Activated CD8-positive, alpha-beta memory T cell treated with anti-CD3 and anti-CD28 coated beads, Interleukin-2, amount 10 ng/mL, durations not matched to agents 7 days and 5 days (primary cell): ENCODE results near the gene LRRC8C. TPM values are rescaled to one million over a fixed set of nuclear protein-coding genes. Genes with fewer than 3 reads are reported as not detected.

Experiments used
- ATAC-seq: fragments of 150-1000 bp; cut with Tn5 transposase; one replicate; pipeline ENCODE4 v1.10.0; 2021; ENCODE audit warnings: moderate library complexity
- CTCF ChIA-PET: fragments of 350-600 bp; sonication (Branson Sonifier 250); formaldehyde crosslinking; loops from one replicate; lab custom pipeline; 2021; ENCODE audit warnings: antibody characterized with exemption; lab: Charles Lee
- DNase-seq: peaks from one replicate; pipeline ENCODE4 v3.0.0-alpha.2; 2020
- H3K27ac Mint-ChIP-seq: one replicate; pipeline ENCODE4 v1.8.0; 2021; ENCODE audit warnings: mild to moderate bottlenecking, mixed read lengths
- H3K27me3 Mint-ChIP-seq: one replicate; pipeline ENCODE4 v1.8.0; 2021; ENCODE audit warnings: mixed read lengths
- H3K36me3 Mint-ChIP-seq: one replicate; pipeline ENCODE4 v1.8.0; 2021; ENCODE audit warnings: mild to moderate bottlenecking, mixed read lengths
- H3K4me1 Mint-ChIP-seq: one replicate; pipeline ENCODE4 v1.8.0; 2021; ENCODE audit warnings: mixed read lengths
- H3K4me3 Mint-ChIP-seq: one replicate; pipeline ENCODE4 v1.8.0; 2021; ENCODE audit warnings: mild to moderate bottlenecking, moderate library complexity, mixed read lengths
- H3K9me3 Mint-ChIP-seq: one replicate; pipeline ENCODE4 v1.8.0; 2022; ENCODE audit warnings: low read depth, mixed read lengths
- total RNA-seq, 2 experiments: library from RNA; stranded (reverse); gene quantifications; one replicate each; pipeline ENCODE4 v1.2.3, GENCODE V29; 2021

LRRC8C gene
- total RNA-seq, 2 experiments from 2014 or later: 43.5 to 44.3 TPM

DNA sequence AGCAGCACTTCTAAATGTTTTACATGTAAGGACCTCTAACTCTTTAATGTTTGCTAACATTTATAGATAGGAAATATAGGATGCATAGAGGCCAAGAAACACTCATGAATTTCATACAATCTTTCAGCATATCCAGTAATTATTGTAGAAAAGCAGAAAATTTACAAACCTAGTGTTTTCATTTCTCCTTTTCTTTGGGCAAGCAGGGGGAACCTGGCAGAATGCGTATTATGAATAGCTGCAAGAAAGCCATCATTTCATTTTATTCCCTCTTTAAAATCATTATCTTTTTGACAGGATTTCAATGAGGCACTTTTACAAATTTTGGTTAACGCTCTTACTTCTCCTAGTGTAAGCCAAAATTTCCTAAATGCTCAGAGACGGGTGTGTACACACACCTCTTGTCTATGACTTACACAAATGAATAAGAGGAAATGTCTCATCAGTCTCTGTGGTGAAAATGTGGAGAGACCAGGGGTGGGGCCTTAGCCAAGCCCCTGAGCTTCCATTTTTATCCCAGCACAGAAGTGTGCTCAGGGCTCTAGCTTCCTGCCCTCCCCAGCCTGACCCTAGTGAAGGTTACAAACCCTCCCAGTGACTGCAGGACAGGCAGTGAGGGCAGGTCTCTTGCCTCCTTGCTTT lies 91.6 kb downstream of the LRRC8C start:
- peak overlapping the region; percentile 86 for H3K27ac Mint-ChIP-seq
- peak; percentile 81 for ATAC-seq
- H3K27me3 Mint-ChIP-seq: no peaks in the 10 kb centered on the region
- H3K4me1 Mint-ChIP-seq: peaks cover 93% of the 10 kb centered on the region
- CTCF ChIA-PET: interaction anchor here (0.6 to 4.3 kb wide), 9 partner anchors 12 to 206 kb away, joined by 3 to 26 read pairs (median 4); partner anchors contain the start of gene LRRC8C
- DNase-seq: peak; percentile 87
- peak overlapping the region; percentile 10 for H3K4me3 Mint-ChIP-seq
- H3K9me3 Mint-ChIP-seq: peaks cover 2% of the 10 kb centered on the region
- peaks cover 46% of the 10 kb centered on the region for H3K36me3 Mint-ChIP-seq

DNA sequence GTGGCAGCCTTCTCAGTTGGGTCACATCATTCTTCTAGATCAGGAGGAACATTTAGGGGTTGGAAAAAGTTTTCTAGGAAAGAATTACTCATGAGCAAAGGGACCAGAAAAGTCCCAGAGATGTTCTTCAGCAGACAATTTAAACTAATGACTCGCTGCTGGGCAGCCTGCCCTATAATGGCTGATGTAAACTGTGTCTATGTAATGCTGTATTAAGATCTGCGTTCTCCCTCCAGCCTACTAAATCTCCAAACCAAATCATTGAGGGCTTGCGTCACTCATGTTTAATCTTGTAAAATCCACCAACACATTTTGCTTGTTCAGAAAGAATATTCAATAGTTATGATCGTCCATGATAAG lies 92.1 kb downstream of the LRRC8C start:
- Mint-ChIP-seq H3K27me3 (no peaks in the 10 kb centered on the region), H3K4me3 (peak overlapping the region; percentile 10), H3K27ac (peak overlapping the region; percentile 86)

DNA sequence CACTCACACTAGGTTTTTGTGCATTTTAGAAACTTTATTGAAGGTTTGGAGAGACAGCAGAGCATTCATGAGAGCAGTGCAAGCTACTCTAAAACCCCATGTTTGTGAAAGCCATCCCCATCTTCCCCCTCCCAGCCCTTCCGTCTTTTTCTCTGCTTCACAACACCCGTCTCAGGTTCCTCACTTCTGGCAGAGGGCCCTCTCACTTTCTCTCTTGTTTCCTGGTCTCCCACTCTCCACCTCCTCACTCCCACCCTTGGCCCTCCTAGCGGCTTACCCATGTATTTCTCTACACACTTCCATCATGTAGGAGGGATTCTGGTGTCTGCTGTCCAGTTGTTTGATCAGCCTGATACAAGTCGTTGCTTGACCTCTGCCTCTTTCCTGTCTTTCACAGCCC lies 92.7 kb downstream of the LRRC8C start:
- Mint-ChIP-seq H3K27ac (peak overlapping the region; percentile 86), H3K36me3 (peaks cover 48% of the 10 kb centered on the region), H3K27me3 (no peaks in the 10 kb centered on the region), H3K9me3 (peaks cover 2% of the 10 kb centered on the region), H3K4me1 (peaks cover 84% of the 10 kb centered on the region), H3K4me3 (no peak overlapping the region)
- CTCF ChIA-PET: interaction anchor here (1.5 to 4.3 kb wide), 2 partner anchors 15 to 37 kb away, joined by 4 to 26 read pairs; no protein-coding TSS in a partner anchor
- no peak for DNase-seq
- ATAC-seq: no peak

More for the DNA sequence above, 92.1 kb downstream of the LRRC8C start:
- CTCF ChIA-PET: interaction anchor here (1.0 to 4.3 kb wide), 8 partner anchors 12 to 93 kb away, joined by 3 to 26 read pairs (median 4); partner anchors contain the start of gene LRRC8C
- ATAC-seq (peak; percentile 31), DNase-seq (no peak)
- Mint-ChIP-seq H3K36me3 (peaks cover 46% of the 10 kb centered on the region), H3K4me1 (peaks cover 88% of the 10 kb centered on the region), H3K9me3 (peaks cover 2% of the 10 kb centered on the region)

DNA sequence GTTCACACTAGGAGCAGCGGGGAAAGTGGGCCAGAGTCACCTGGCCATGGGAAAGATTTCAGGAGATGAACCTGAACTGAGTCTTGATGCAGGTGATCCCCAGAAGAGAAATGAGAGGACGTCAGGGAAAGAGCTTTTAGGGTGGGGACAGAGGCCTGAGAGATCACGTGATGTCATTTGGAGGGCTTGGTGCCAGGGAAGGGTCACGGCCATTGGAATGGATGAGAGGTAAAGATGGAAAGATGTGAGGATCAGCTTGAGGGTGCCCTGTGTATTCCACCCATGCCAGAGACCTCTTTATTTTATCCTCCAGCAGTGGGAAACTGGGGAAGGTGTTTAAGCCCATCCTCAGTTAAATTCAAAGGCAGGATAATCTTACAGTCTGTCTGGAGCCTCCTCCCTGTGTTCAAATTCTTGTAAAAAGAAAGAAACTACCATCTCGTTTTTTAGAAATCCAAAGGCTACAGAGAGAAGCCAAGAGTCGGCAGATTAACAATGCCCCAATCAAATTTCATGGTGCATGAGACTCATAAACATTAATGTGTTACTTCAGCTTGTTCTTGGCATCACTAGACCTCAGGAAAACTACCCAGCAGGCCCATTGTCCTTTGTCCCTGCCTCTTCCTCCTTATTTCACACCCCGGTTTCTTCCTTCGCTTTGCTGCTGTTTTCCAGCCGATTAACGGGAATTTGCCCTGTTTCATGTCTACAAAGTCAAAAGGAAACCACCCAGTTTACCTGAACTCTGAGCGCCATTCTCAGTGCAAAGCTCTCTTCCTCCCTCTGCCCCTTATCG lies 94.8 kb downstream of the LRRC8C start:
- Mint-ChIP-seq H3K9me3 (peaks cover 2% of the 10 kb centered on the region), H3K27me3 (no peaks in the 10 kb centered on the region), H3K27ac (peak overlapping the region; percentile 56), H3K4me3 (no peak overlapping the region), H3K4me1 (peaks cover 85% of the 10 kb centered on the region), H3K36me3 (peaks cover 55% of the 10 kb centered on the region)
- CTCF ChIA-PET: interaction anchor here (0.9 to 4.3 kb wide), 4 partner anchors 8 to 35 kb away, joined by 3 to 26 read pairs (median 4); no protein-coding TSS in a partner anchor
- ATAC-seq: no peak
- DNase-seq: no peak

DNA sequence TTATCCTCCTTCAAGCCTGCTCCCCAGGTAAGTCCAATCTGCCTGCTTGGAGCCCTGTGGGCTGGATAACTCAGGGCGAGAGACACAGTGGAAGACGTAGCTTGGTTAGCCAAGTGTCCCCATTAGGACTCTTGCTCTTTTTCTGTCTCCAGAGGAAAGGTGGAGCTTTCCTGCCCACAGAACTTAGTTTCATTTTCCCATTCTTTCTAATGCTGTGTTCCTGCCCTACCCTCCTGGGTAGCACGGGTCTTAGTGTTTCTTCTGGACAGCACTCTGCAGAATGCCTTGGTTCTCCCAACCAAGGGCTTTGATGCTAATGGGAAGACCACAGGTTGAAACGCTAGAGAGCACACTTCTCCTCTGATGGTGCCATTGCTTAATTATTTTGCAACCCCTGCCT lies 95.5 kb downstream of the LRRC8C start:
- CTCF ChIA-PET: interaction anchor here (1.0 to 1.6 kb wide), 2 partner anchors 9 to 30 kb away, joined by 3 to 4 read pairs; no protein-coding TSS in a partner anchor
- no peak for ATAC-seq
- H3K9me3 Mint-ChIP-seq: no peaks in the 10 kb centered on the region

DNA sequence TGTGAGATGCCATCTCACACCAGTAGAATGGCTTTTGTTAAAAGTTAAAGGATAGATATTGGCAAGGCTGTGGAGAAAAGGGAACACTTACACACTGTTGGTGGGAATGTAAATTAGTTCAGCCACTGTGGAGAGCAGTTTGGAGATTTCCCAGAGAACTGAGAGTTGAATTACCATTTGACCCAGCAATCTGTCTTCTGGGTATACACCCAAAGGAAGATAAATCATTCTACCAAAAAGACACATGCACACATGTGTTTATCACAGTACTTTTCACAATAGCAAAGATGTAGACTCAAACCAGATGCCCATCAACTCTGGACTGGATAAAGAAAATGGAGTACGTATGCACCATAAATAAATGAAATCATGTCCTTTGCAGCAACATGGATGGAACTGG lies 99.3 kb downstream of the LRRC8C start:
- Mint-ChIP-seq H3K27me3 (no peaks in the 10 kb centered on the region), H3K9me3 (no peaks in the 10 kb centered on the region), H3K4me1 (peaks cover 49% of the 10 kb centered on the region), H3K36me3 (peaks cover 36% of the 10 kb centered on the region), H3K4me3 (no peak overlapping the region), H3K27ac (peak overlapping the region; percentile 41)
- CTCF ChIA-PET: no interaction called here
- ATAC-seq: no peak
- no peak for DNase-seq

More for the DNA sequence above, 95.5 kb downstream of the LRRC8C start:
- H3K4me3 Mint-ChIP-seq: no peak overlapping the region
- H3K36me3 Mint-ChIP-seq: peaks cover 52% of the 10 kb centered on the region
- no peaks in the 10 kb centered on the region for H3K27me3 Mint-ChIP-seq
- H3K27ac Mint-ChIP-seq: peak overlapping the region; percentile 54
- H3K4me1 Mint-ChIP-seq: peaks cover 85% of the 10 kb centered on the region
- no peak for DNase-seq

DNA sequence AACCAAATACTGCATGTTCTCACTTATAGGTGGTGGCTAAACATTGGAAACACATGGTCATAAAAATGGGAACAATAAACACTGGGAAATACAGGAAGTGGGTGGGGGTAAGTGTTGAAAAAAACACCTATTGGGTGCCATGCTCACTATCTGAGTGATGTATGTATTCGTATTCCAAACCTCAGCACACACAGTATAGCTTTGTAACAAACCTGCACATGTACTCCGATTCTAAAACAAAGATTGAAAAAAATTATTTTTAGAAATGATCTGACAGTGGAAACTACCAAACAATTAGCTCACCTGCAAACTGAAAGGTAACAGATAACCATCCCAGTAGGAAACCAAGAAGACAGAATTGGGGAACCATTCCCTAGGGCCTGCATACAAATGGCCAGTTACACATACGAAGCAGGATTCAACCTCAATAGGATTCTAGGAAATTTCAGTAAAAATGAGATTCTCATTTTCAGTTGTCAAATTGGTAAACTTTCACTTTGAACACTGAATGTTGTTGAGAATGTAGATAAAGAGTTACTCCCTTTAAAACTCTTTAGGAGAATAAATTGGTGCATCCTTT lies 99.8 kb downstream of the LRRC8C start:
- ATAC-seq: no peak
- CTCF ChIA-PET: no interaction called here
- H3K4me3 Mint-ChIP-seq: no peak overlapping the region

DNA sequence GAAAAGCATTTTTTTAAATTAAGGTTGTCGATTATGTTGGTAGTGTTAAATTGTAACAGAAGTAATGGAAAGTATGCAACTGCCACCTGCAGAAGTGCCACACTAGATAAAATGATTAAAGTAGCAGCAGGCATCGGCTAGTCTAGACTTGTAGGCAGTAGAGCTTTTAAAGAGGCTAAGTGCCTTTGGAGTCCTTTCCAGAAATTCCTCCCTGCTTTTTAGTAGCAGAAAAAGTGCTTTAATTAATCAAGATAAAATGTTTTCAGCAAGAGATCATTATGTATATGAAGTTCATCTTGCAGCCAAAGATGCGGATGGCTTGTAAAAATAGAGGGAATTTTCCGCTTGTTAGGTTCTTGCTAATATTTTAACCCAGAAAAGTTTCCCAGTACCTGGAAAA lies 100.8 kb downstream of the LRRC8C start:
- no peak overlapping the region for H3K27ac Mint-ChIP-seq
- peaks cover 39% of the 10 kb centered on the region for H3K4me1 Mint-ChIP-seq
- no peak for ATAC-seq
- no peaks in the 10 kb centered on the region for H3K9me3 Mint-ChIP-seq
- H3K36me3 Mint-ChIP-seq: peaks cover 25% of the 10 kb centered on the region
- no peak overlapping the region for H3K4me3 Mint-ChIP-seq
- CTCF ChIA-PET: no interaction called here
- DNase-seq: no peak
- H3K27me3 Mint-ChIP-seq: no peaks in the 10 kb centered on the region

More for the DNA sequence above, 99.8 kb downstream of the LRRC8C start:
- Mint-ChIP-seq H3K36me3 (peaks cover 32% of the 10 kb centered on the region), H3K9me3 (no peaks in the 10 kb centered on the region), H3K27me3 (no peaks in the 10 kb centered on the region), H3K4me1 (peaks cover 45% of the 10 kb centered on the region), H3K27ac (no peak overlapping the region)
- no peak for DNase-seq

DNA sequence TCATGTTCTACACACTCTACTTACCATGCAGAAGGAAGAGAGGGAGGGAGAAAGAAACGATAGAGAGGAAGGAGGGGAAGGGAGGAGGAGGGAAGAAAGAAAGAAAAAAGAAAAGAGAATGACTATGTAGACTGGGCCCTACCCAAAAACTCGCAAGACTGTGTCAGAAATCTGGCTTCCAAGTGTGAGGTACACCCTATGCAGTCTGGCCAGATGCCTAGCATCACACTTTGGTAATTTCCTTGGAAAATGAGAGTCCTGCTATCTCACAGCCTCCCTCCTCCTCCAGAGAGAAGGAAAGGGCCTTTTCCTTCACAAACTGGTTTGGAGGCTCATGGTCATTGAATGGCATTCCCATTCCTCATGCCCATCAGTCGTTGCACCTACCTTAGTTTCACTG lies 101.5 kb downstream of the LRRC8C start:
- DNase-seq (no peak), ATAC-seq (no peak)
- no peak overlapping the region for H3K4me3 Mint-ChIP-seq
- H3K27me3 Mint-ChIP-seq: no peaks in the 10 kb centered on the region
- H3K9me3 Mint-ChIP-seq: no peaks in the 10 kb centered on the region
- CTCF ChIA-PET: no interaction called here
- H3K36me3 Mint-ChIP-seq: peaks cover 19% of the 10 kb centered on the region
- H3K27ac Mint-ChIP-seq: no peak overlapping the region
- peaks cover 39% of the 10 kb centered on the region for H3K4me1 Mint-ChIP-seq

DNA sequence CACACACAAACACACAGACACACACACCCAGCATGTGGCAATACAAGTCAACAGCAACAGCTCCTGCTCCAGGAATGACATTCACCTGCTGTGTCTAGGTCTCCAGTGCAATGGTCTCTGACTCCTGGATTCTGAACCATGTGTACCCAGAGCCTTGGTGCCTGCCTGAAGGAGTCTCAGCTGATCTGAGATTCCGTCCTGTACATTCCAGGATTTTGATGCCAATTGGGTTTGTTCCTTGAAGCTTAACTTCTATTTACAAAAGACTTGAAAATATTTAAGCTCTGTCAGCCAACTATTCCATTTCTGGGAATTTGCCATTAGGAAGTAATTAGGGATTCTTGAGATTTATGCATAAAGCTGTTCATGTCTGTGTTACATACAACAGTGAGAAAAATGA lies 102.6 kb downstream of the LRRC8C start:
- ATAC-seq (no peak), DNase-seq (no peak)
- Mint-ChIP-seq H3K9me3 (no peaks in the 10 kb centered on the region), H3K4me3 (no peak overlapping the region), H3K27ac (no peak overlapping the region), H3K27me3 (no peaks in the 10 kb centered on the region), H3K4me1 (peaks cover 49% of the 10 kb centered on the region), H3K36me3 (peaks cover 24% of the 10 kb centered on the region)
- CTCF ChIA-PET: interaction anchor here (1.2 kb wide), 1 partner anchor 27 kb away, joined by 3 read pairs; no protein-coding TSS in a partner anchor

DNA sequence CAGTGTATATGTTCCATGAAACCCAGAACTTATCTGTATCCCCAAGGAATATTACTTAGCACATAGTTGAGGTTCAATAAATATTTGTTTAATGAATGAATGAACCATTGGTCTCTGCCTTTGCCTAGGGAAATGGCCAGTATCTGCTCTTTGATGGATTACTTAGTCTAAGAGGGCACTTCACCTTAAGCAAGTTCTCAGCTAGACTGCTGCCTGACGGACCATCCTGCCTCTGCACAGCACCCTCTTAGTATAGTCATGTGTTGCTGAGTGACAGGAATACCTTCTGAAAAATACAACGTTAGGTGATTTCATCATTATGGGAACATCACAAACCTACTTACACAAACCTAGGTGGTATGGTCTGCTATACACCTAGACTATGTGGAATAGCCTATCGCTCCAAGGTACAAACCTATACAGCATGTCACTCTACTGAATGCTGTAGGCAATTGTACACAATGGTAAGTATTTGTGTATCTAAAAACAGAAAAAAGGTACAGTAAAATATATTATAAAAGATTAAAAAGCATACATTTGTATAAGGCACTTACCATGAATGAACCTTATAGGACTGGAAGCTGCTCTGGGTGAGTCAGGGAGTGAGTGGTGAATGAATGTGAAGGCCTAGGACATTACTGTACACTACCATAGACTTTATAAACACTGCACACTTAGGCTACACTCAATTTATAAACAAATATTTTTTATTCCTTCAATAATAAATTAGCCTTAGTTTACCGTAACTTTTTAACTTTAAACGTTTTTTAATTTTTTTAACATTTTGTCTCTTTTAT lies 104.2 kb downstream of the LRRC8C start:
- H3K4me1 Mint-ChIP-seq: peaks cover 43% of the 10 kb centered on the region
- no peaks in the 10 kb centered on the region for H3K9me3 Mint-ChIP-seq
- peaks cover 15% of the 10 kb centered on the region for H3K36me3 Mint-ChIP-seq
- H3K27me3 Mint-ChIP-seq: no peaks in the 10 kb centered on the region
- ATAC-seq (no peak), DNase-seq (no peak)
- no peak overlapping the region for H3K4me3 Mint-ChIP-seq
- H3K27ac Mint-ChIP-seq: no peak overlapping the region
- CTCF ChIA-PET: interaction anchor here (1.1 kb wide), 1 partner anchor 12 kb away, joined by 3 read pairs; no protein-coding TSS in a partner anchor

DNA sequence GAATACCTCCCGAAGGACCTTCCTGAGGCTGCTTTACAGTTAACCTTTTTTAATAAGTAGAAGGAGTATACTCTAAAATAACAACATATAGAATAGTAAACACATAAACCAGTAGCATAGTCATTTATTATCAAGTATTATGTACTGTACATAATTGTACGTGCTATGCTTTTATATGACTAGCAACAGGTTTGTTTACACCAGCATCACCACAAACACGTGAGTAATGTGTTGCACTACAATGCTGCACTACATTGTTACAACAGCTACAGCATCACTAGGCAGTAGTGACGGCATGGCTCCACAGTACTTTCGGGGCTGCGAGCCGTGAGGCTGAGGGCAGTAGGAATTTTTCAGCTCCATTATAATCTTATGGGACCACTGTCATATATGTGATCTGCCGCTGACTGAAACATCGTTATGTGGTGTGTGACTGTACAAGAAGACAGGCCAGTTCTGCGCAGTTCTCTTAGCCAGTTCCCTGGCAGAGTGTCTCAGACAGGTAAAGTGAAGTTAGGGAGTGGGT lies 105.1 kb downstream of the LRRC8C start:
- H3K27me3 Mint-ChIP-seq: no peaks in the 10 kb centered on the region
- no peak overlapping the region for H3K27ac Mint-ChIP-seq
- peaks cover 42% of the 10 kb centered on the region for H3K4me1 Mint-ChIP-seq
- DNase-seq (no peak), ATAC-seq (no peak)
- CTCF ChIA-PET: no interaction called here
- no peak overlapping the region for H3K4me3 Mint-ChIP-seq
- H3K36me3 Mint-ChIP-seq: peaks cover 9% of the 10 kb centered on the region
- no peaks in the 10 kb centered on the region for H3K9me3 Mint-ChIP-seq
